HG03103 (cell line): Measurements from ENCODE around the gene FGD1.

ENCODE experiments used
- ATAC-seq: cut with Tn5 transposase; IDR thresholded peaks from one replicate; pipeline ENCODE4 v1.9.1; 2021; ENCODE audit warnings: low read depth; ENCODE audit not compliant: unreplicated experiment

The FGD1 gene

DNA sequence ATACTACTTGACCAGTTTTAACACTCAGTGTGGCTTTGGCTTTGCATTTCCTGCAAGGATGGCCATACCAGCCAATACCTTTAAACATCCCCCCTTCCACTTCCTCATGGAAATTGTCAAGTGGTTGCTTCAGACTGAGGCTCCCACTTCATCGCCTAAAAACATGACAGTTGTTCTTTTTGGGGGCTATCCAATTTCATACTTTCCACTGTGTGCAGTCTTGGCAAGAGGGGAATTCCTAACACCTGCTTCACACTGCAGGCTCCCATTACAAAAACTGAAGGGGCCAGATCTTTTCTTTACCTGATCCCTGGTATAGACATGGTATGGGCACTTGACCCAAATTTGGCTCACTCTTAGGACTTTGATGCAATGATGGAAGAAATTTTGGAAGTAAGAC lies 84.3 kb downstream of the FGD1 start:
- no peak for ATAC-seq

DNA sequence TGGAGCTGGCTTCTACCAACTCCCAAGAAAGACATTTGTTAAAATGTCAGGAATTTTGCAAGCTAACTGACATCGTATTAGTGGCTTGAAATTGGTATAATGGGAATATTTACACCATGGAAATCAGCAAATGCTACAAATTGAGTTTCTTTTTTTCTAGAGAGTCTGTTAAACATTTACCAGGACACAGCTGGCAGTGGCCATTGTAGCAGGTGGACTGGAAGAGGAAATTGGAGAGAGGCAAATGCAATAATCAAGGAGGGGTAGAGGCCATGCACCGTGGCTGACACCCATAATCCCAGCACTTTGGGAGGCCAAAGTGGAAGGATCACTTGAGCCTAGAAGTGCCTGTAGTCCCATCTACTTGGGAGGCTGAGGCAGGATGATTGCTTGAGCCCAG lies 88.8 kb downstream of the FGD1 start:
- no peak for ATAC-seq

DNA sequence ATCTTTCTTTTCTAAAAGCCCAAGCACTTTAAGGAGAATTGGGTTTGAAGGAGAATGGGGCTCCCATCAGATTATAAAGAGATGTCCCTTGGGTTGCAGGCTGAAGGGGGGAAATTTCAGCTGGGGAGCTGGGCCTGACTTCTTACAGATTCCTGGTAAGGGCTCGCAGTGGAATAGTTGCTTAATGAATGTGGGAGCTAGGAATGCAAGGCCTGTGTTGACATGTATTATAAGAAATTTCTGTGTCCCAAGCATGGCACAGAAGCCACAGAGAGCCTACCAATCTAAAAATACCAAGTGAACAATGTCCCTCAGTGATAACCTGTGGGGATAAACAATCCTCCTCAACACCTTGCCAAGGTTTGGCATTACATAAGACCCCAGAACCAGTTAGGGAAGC lies 98.9 kb downstream of the FGD1 start:
- no peak for ATAC-seq
